ENCODE measurements around the gene GLIS2. TPM values are rescaled to one million over a fixed set of nuclear protein-coding genes. Genes with fewer than 3 reads are reported as not detected.
A peak's percentile ranks its signal among the peaks of the same experiment; 100 is the strongest.
"Not testable (repeated sequence)": the region's sequence is repeated elsewhere in the genome, so short reads cannot be mapped to it uniquely, and the experiment has no call there.

The GLIS2 gene
- total and polyA plus RNA-seq, 5 donors from 2014 or later, result 0.03 TPM; not detected in 4

- ATAC-seq (ENCODE audit: low read depth in 2 of 2) (no peak), DNase-seq (no peak)
- Histone ChIP-seq H3K9me3 (ENCODE audit: control insufficient read depth in 2 of 2, low read length in 2 of 2) (no peaks in the 10 kb centered on the region), H3K27me3 (ENCODE audit: control insufficient read depth, insufficient read depth, low read length) (no peaks in the 10 kb centered on the region), H3K4me1 (ENCODE audit: control insufficient read depth, insufficient read depth, low read length, poor library complexity, severe bottlenecking) (peaks cover 11% of the 10 kb centered on the region), H3K27ac (ENCODE audit: insufficient read depth, low read length, poor library complexity, severe bottlenecking) (no peak overlapping the region), H3K36me3 (ENCODE audit: control insufficient read depth, insufficient read depth, low read length) (no peaks in the 10 kb centered on the region), H3K4me3 (ENCODE audit: low read depth, low read length) (no peak overlapping the region)
- Mint-ChIP-seq H3K4me1 (peaks cover 0 to 12% (median 0%) of the 10 kb centered on the region in 4 donors), H3K27ac (no peak overlapping the region), H3K4me3 (no peak overlapping the region), H3K9me3 (no peaks in the 10 kb centered on the region), H3K36me3 (no peaks in the 10 kb centered on the region), H3K27me3 (peaks cover 4% of the 10 kb centered on the region)
These were observed 13.2 kb downstream of the GLIS2 start for GRCh38 chr16:4328782-4329775.

- Mint-ChIP-seq H3K27ac (no peak overlapping the region), H3K36me3 (no peaks in the 10 kb centered on the region), H3K4me1 (peaks cover 0 to 12% (median 0%) of the 10 kb centered on the region in 4 donors), H3K4me3 (peak overlapping the region in 1 of 4 donors; percentile 52), H3K9me3 (no peaks in the 10 kb centered on the region), H3K27me3 (peaks cover 4% of the 10 kb centered on the region)
- ATAC-seq (ENCODE audit: low read depth in 2 of 2) (peak; percentile 62), DNase-seq (peak; percentile 51 to 69 (median 59))
- H3K36me3 ChIP-seq (ENCODE audit: control insufficient read depth, insufficient read depth, low read length), result no peaks in the 10 kb centered on the region
- H3K4me1 ChIP-seq (ENCODE audit: control insufficient read depth, insufficient read depth, low read length, poor library complexity, severe bottlenecking), result peaks cover 11% of the 10 kb centered on the region
- no peak overlapping the region for H3K27ac ChIP-seq (ENCODE audit: insufficient read depth, low read length, poor library complexity, severe bottlenecking)
- no peaks in the 10 kb centered on the region for H3K9me3 ChIP-seq (ENCODE audit: control insufficient read depth in 2 of 2, low read length in 2 of 2)
- no peaks in the 10 kb centered on the region for H3K27me3 ChIP-seq (ENCODE audit: control insufficient read depth, insufficient read depth, low read length)
- no peak overlapping the region for H3K4me3 ChIP-seq (ENCODE audit: low read depth, low read length)
These were observed 14.5 kb downstream of the GLIS2 start for GRCh38 chr16:4330277-4330874.

- no peak overlapping the region for H3K4me3 ChIP-seq (ENCODE audit: low read depth, low read length)
- H3K4me1 ChIP-seq (ENCODE audit: control insufficient read depth, insufficient read depth, low read length, poor library complexity, severe bottlenecking), result peaks cover 11% of the 10 kb centered on the region
- no peaks in the 10 kb centered on the region for H3K27me3 ChIP-seq (ENCODE audit: control insufficient read depth, insufficient read depth, low read length)
- Mint-ChIP-seq H3K27ac (no peak overlapping the region), H3K9me3 (no peaks in the 10 kb centered on the region), H3K36me3 (no peaks in the 10 kb centered on the region), H3K4me1 (peaks cover 0 to 10% (median 0%) of the 10 kb centered on the region in 4 donors), H3K4me3 (no peak overlapping the region), H3K27me3 (peaks cover 4% of the 10 kb centered on the region)
- no peaks in the 10 kb centered on the region for H3K36me3 ChIP-seq (ENCODE audit: control insufficient read depth, insufficient read depth, low read length)
- H3K27ac ChIP-seq (ENCODE audit: insufficient read depth, low read length, poor library complexity, severe bottlenecking), result no peak overlapping the region
- no peak for ATAC-seq (ENCODE audit: low read depth in 2 of 2)
- no peaks in the 10 kb centered on the region for H3K9me3 ChIP-seq (ENCODE audit: control insufficient read depth in 2 of 2, low read length in 2 of 2)
- DNase-seq, result no peak
These were observed 16.2 kb downstream of the GLIS2 start for GRCh38 chr16:4332083-4332482.

- H3K27me3 Mint-ChIP-seq, result peaks cover 4% of the 10 kb centered on the region
These were observed 16.9 kb downstream of the GLIS2 start for GRCh38 chr16:4332623-4333307.

GRCh38 chr16:4333308-4333638 is 17.4 kb downstream of the GLIS2 start:
- Histone ChIP-seq H3K4me1 (ENCODE audit: control insufficient read depth, insufficient read depth, low read length, poor library complexity, severe bottlenecking) (peaks cover 2% of the 10 kb centered on the region), H3K4me3 (ENCODE audit: low read depth, low read length) (no peak overlapping the region), H3K27ac (ENCODE audit: insufficient read depth, low read length, poor library complexity, severe bottlenecking) (no peak overlapping the region), H3K36me3 (ENCODE audit: control insufficient read depth, insufficient read depth, low read length) (no peaks in the 10 kb centered on the region), H3K9me3 (ENCODE audit: control insufficient read depth in 2 of 2, low read length in 2 of 2) (no peaks in the 10 kb centered on the region), H3K27me3 (ENCODE audit: control insufficient read depth, insufficient read depth, low read length) (no peaks in the 10 kb centered on the region)
- H3K4me3 Mint-ChIP-seq, result no peak overlapping the region
- no peaks in the 10 kb centered on the region for H3K9me3 Mint-ChIP-seq
- no peak overlapping the region for H3K27ac Mint-ChIP-seq
- H3K27me3 Mint-ChIP-seq, result peaks cover 4% of the 10 kb centered on the region
- no peaks in the 10 kb centered on the region for H3K36me3 Mint-ChIP-seq
- ATAC-seq (ENCODE audit: low read depth in 2 of 2), result no peak
- no peak for DNase-seq
- H3K4me1 Mint-ChIP-seq, result peaks cover 0 to 7% (median 0%) of the 10 kb centered on the region in 4 donors

More at GRCh38 chr16:4332623-4333307, 16.9 kb downstream of the GLIS2 start:
- no peak overlapping the region for H3K27ac ChIP-seq (ENCODE audit: insufficient read depth, low read length, poor library complexity, severe bottlenecking)
- H3K36me3 ChIP-seq (ENCODE audit: control insufficient read depth, insufficient read depth, low read length), result no peaks in the 10 kb centered on the region
- Mint-ChIP-seq H3K4me3 (no peak overlapping the region), H3K27ac (no peak overlapping the region), H3K9me3 (no peaks in the 10 kb centered on the region), H3K4me1 (peaks cover 0 to 10% (median 0%) of the 10 kb centered on the region in 4 donors), H3K36me3 (no peaks in the 10 kb centered on the region)
- ATAC-seq (ENCODE audit: low read depth in 2 of 2) (no peak), DNase-seq (no peak)
- no peaks in the 10 kb centered on the region for H3K9me3 ChIP-seq (ENCODE audit: control insufficient read depth in 2 of 2, low read length in 2 of 2)
- H3K4me1 ChIP-seq (ENCODE audit: control insufficient read depth, insufficient read depth, low read length, poor library complexity, severe bottlenecking), result peaks cover 7% of the 10 kb centered on the region
- H3K27me3 ChIP-seq (ENCODE audit: control insufficient read depth, insufficient read depth, low read length), result no peaks in the 10 kb centered on the region
- no peak overlapping the region for H3K4me3 ChIP-seq (ENCODE audit: low read depth, low read length)

GRCh38 chr16:4333714-4334113 is 17.8 kb downstream of the GLIS2 start:
- H3K4me1 ChIP-seq (ENCODE audit: control insufficient read depth, insufficient read depth, low read length, poor library complexity, severe bottlenecking); DNase-seq; H3K27me3 Mint-ChIP-seq; H3K9me3 ChIP-seq (ENCODE audit: control insufficient read depth in 2 of 2, low read length in 2 of 2); ATAC-seq (ENCODE audit: low read depth in 2 of 2); H3K27ac ChIP-seq (ENCODE audit: insufficient read depth, low read length, poor library complexity, severe bottlenecking); H3K36me3 ChIP-seq (ENCODE audit: control insufficient read depth, insufficient read depth, low read length); H3K4me1 Mint-ChIP-seq; H3K36me3 Mint-ChIP-seq; H3K4me3 Mint-ChIP-seq; H3K4me3 ChIP-seq (ENCODE audit: low read depth, low read length); H3K27me3 ChIP-seq (ENCODE audit: control insufficient read depth, insufficient read depth, low read length); H3K9me3 Mint-ChIP-seq; H3K27ac Mint-ChIP-seq: not testable (repeated sequence)

- ATAC-seq (ENCODE audit: low read depth in 2 of 2) (no peak), DNase-seq (no peak)
- Mint-ChIP-seq H3K4me1 (peaks cover 0 to under 1% (median 0%) of the 10 kb centered on the region in 4 donors), H3K9me3 (no peaks in the 10 kb centered on the region), H3K27me3 (peaks cover 4% of the 10 kb centered on the region), H3K27ac (no peak overlapping the region), H3K4me3 (peak overlapping the region in 1 of 4 donors; percentile 54), H3K36me3 (no peaks in the 10 kb centered on the region)
- Histone ChIP-seq H3K4me3 (ENCODE audit: low read depth, low read length) (no peak overlapping the region), H3K27me3 (ENCODE audit: control insufficient read depth, insufficient read depth, low read length) (no peaks in the 10 kb centered on the region), H3K36me3 (ENCODE audit: control insufficient read depth, insufficient read depth, low read length) (peaks cover 7% of the 10 kb centered on the region), H3K9me3 (ENCODE audit: control insufficient read depth in 2 of 2, low read length in 2 of 2) (no peaks in the 10 kb centered on the region), H3K4me1 (ENCODE audit: control insufficient read depth, insufficient read depth, low read length, poor library complexity, severe bottlenecking) (no peaks in the 10 kb centered on the region), H3K27ac (ENCODE audit: insufficient read depth, low read length, poor library complexity, severe bottlenecking) (no peak overlapping the region)
These were observed 19.0 kb downstream of the GLIS2 start for GRCh38 chr16:4334724-4335495.
